ENCODE data around the gene ARHGAP26.
"Not testable (repeated sequence)": the region's sequence is repeated elsewhere in the genome, so short reads cannot be mapped to it uniquely, and the experiment has no call there.

Gene ARHGAP26

DNA sequence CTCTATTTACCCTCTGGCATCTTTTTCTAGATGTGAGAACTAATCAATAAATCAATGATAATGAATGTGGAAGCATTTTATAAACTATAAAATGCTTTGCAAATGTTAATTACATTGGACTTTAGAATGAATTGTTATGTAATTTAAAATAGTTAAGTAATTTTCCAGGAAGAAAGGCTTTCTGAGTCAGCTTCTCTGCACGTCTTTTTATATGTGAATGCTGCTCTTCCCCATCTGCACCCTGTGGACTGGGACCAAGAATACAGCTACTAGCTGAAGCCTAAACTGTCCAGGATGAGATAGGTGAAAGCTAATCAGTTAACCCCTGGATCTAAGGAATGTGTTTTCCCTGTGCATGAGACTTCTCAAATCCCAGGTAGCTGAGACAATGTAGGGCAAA lies 340.4 kb downstream of the ARHGAP26 start:
- no peaks in the 10 kb centered on the region for H3K9me3 Mint-ChIP-seq
- H3K27me3 Mint-ChIP-seq = no peaks in the 10 kb centered on the region
- ATAC-seq (replicated peaks) (no peak), DNase-seq (no peak)
- H3K4me3 Mint-ChIP-seq = no peak overlapping the region
- peaks cover 0 to 3% of the 10 kb centered on the region in 2 donors for H3K36me3 Mint-ChIP-seq
- H3K27ac Mint-ChIP-seq = no peak overlapping the region
- H3K4me1 Mint-ChIP-seq = peaks cover 16 to 36% of the 10 kb centered on the region in 2 donors

DNA sequence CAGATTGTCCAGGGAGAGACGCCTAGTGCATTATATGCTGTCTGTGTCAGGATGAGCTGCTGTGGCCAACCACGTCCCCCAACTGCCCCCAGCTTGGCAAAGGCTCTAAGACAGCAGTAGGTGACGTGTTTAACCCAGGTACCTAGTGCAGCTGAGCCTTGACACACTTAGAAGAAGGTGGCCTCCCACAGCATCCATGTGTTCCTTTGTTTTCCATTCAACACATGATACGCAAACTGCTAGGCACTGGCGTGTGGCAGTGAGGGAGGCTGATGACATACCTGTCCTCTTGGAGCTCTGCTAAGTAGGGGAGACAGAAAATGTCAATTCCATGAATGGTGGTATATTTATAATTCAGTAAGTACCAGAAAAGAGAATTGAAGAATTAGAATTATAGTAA lies 341.6 kb downstream of the ARHGAP26 start:
- peaks cover 16 to 35% of the 10 kb centered on the region in 2 donors for H3K4me1 Mint-ChIP-seq
- H3K27ac Mint-ChIP-seq = peak overlapping the region; percentile 70

DNA sequence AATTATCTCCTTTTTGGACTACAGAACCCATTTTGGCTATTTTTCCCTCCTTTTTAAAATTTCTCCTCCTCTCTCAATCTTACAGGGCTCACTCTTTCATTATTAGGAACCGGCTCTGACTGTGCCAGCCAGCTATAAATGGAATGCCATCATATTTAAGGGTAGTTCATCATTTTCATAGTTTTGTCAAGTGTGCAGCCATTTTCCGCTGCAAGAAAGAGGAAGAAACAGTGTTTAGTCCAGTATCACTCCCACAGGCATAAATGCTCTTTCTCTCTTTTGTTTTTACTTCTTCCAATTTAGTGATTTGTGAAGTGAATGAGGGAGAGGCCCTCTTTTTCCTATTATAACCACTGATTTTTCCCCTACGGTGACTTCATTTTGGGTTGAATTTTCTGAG lies 343.3 kb downstream of the ARHGAP26 start:
- ATAC-seq (replicated peaks) (peak; percentile 53 to 58), DNase-seq (no peak)
- Mint-ChIP-seq H3K27me3 (no peaks in the 10 kb centered on the region), H3K36me3 (peaks cover 0 to 3% of the 10 kb centered on the region in 2 donors), H3K27ac (peak overlapping the region; percentile 72), H3K4me3 (peak overlapping the region; percentile 50 to 53), H3K4me1 (peaks cover 23 to 52% of the 10 kb centered on the region in 2 donors), H3K9me3 (no peaks in the 10 kb centered on the region)

More for the DNA sequence above, 341.6 kb downstream of the ARHGAP26 start:
- Mint-ChIP-seq H3K9me3 (no peaks in the 10 kb centered on the region), H3K4me3 (no peak overlapping the region), H3K36me3 (peaks cover 0 to 3% of the 10 kb centered on the region in 2 donors), H3K27me3 (no peaks in the 10 kb centered on the region)
- DNase-seq (no peak), ATAC-seq (replicated peaks) (no peak)

DNA sequence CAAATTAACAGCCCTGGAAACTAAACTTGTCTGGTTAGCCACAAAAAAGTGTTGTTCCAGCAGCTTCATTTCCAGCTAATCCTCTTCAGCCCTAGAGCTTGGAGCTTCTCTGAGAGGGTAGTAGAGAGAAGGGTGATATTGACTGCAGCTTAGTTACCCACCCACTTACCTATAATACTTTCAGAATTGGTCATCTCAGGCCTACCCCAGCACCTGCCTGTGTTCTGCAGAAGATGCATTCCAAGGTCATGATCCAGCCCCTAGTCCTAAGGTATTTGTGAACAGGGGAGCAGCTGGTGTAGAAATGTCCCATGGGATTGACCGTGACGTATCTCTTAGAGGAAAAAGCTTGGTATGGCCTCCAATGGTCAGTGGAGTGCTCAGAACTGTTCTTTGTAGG lies 344.3 kb downstream of the ARHGAP26 start:
- no peaks in the 10 kb centered on the region for H3K9me3 Mint-ChIP-seq
- H3K4me3 Mint-ChIP-seq = no peak overlapping the region
- peaks cover 0 to 2% of the 10 kb centered on the region in 2 donors for H3K36me3 Mint-ChIP-seq
- DNase-seq (no peak), ATAC-seq (replicated peaks) (peak; percentile 55 to 58)
- peaks cover 30 to 62% of the 10 kb centered on the region in 2 donors for H3K4me1 Mint-ChIP-seq
- H3K27ac Mint-ChIP-seq = peak overlapping the region; percentile 83
- H3K27me3 Mint-ChIP-seq = no peaks in the 10 kb centered on the region

DNA sequence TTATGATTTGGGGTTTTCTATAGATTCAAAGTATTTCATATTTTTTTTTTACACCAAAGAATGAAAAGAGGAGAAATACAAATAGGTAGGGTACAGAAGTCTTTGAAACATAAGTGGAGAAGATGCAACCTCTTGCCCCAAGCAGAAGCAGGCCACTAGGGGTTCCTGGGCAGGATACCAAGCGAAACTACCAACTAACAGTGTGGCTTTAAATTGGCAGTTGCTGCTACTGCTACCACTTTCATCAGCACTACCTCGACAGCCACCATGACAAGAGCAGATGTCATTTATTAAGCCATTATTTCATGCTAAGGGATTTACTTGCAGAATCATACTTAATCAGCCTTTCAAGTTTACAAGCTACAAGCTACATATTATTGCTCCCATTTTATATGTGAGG lies 345.2 kb downstream of the ARHGAP26 start:
- H3K36me3 Mint-ChIP-seq = no peaks in the 10 kb centered on the region
- H3K4me1 Mint-ChIP-seq = peaks cover 32 to 65% of the 10 kb centered on the region in 2 donors
- H3K4me3 Mint-ChIP-seq = no peak overlapping the region
- no peaks in the 10 kb centered on the region for H3K9me3 Mint-ChIP-seq
- no peak overlapping the region for H3K27ac Mint-ChIP-seq
- DNase-seq = no peak
- no peak for ATAC-seq (replicated peaks)
- H3K27me3 Mint-ChIP-seq = no peaks in the 10 kb centered on the region

DNA sequence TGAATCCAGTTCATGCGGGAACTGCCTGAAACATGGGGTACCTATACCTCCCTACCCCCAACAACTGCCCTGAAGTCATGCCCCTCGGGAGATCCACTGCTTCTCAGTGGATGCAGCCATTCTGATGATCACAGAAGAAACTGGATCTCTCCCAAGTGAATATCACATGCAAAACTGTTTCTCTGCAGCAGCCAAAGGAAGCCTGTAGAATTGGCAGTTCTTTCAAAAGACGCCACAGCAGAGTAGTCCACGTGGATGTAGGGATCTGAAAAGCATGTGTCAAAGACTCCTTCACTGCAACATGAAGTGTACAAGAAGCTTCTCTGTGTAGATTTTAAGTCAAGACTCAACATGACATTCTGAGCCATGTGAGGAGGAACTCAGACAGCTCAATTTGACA lies 346.6 kb downstream of the ARHGAP26 start:
- Mint-ChIP-seq H3K4me3 (no peak overlapping the region), H3K27me3 (no peaks in the 10 kb centered on the region), H3K27ac (no peak overlapping the region), H3K4me1 (peaks cover 37 to 65% of the 10 kb centered on the region in 2 donors), H3K9me3 (no peaks in the 10 kb centered on the region), H3K36me3 (peaks cover 0 to 8% of the 10 kb centered on the region in 2 donors)
- no peak for DNase-seq
- ATAC-seq (replicated peaks) = no peak

DNA sequence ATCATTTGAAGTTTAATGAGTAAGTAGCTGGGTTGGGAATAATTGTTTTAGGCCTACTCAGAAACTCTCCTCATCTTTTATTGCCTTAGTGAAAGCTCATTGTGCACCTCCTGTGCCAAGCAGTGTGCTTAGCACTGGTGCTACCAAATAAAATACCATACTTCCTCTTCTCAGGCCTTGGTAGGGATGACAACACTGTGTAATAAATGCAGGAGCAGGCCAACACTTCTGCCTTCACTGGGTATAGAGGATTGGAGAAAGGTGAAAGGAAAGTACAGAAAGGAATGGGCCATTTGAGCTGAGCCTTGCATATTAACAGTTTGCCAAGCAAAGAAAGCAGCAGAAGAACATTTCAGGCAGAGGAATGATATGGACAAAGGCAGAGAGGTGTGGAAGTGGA lies 347.6 kb downstream of the ARHGAP26 start:
- ATAC-seq (replicated peaks) (peak in 1 of 2 donors; percentile 11), DNase-seq (no peak)
- Mint-ChIP-seq H3K36me3 (peaks cover under 1 to 14% of the 10 kb centered on the region in 2 donors), H3K4me1 (peaks cover 37 to 61% of the 10 kb centered on the region in 2 donors), H3K4me3 (no peak overlapping the region), H3K27me3 (no peaks in the 10 kb centered on the region), H3K27ac (peak overlapping the region; percentile 82), H3K9me3 (no peaks in the 10 kb centered on the region)

DNA sequence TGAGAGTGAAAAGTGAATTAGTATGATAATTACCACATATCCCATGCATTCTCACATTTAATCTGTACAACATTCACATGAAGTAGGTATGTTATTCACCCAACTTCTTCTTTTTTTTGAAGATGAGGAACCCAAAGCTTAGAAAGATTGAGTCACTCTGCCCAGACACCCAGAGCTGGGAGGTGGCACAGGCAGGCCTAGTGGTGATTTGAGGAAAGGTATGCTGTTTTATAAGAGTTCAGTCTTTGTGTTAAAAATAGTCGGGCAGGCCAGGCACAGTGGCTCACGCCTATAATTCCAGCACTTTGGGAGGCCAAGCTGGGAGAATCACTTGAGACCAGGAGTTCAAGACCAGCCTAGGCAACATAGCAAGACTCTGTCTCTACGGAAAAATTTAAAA lies 348.0 kb downstream of the ARHGAP26 start:
- Mint-ChIP-seq H3K36me3 (peaks cover 2 to 14% of the 10 kb centered on the region in 2 donors), H3K4me1 (peaks cover 35 to 59% of the 10 kb centered on the region in 2 donors), H3K27ac (peak overlapping the region; percentile 83), H3K27me3 (no peaks in the 10 kb centered on the region), H3K4me3 (peak overlapping the region; percentile 45 to 47), H3K9me3 (no peaks in the 10 kb centered on the region)
- ATAC-seq (replicated peaks) = peak; percentile 73 to 74
- DNase-seq = no peak

DNA sequence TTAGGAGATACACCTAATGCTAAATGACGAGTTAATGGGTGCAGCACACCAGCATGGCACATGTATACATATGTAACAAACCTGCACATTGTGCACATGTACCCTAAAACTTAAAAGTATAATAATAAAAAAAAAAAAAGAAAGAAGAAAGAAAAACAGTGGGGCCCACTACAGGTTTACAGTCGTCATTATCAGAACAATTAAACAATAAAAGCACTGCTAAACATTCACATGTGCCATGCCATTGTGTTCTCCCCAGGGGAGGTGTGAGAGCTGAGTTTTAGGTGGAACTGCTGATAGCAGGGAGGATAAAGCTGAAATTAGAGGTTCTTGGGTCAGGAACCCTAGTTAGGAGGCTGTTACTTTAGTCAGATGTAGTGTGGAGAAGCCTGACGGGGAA lies 348.6 kb downstream of the ARHGAP26 start:
- peak overlapping the region in 1 of 2 donors; percentile 30 for H3K4me3 Mint-ChIP-seq
- H3K4me1 Mint-ChIP-seq = peaks cover 29 to 53% of the 10 kb centered on the region in 2 donors
- H3K27ac Mint-ChIP-seq = peak overlapping the region; percentile 32
- not testable (repeated sequence) for ATAC-seq (replicated peaks); H3K27me3 Mint-ChIP-seq; H3K9me3 Mint-ChIP-seq; DNase-seq
- peaks cover 2 to 14% of the 10 kb centered on the region in 2 donors for H3K36me3 Mint-ChIP-seq

DNA sequence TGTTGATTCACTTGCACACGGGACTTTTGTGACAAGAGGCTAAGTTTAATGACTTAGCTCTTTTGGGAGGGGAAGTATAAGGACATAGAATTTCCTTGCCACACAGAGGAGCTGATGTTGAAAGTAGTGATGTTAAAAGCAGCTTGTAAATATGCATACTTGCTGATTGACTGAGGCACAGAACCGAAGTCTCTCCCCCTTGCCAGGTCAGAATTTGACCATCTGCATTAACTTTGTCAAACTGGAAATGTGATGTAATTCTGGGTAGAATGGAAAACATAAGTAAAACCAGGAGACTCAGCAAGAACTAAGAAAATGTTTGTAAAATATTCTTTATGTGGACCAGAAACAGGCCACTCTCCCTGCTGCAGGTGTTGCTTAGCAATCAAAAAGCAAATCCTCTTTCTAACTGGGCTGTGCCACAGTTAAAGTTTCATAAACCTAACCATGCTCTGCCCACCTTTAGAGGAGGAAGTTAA lies 349.2 kb downstream of the ARHGAP26 start:
- no peak overlapping the region for H3K4me3 Mint-ChIP-seq
- peaks cover 2 to 14% of the 10 kb centered on the region in 2 donors for H3K36me3 Mint-ChIP-seq
- H3K27me3 Mint-ChIP-seq = no peaks in the 10 kb centered on the region
- no peaks in the 10 kb centered on the region for H3K9me3 Mint-ChIP-seq
- DNase-seq = no peak
- peak; percentile 66 to 69 for ATAC-seq (replicated peaks)
- peaks cover 26 to 49% of the 10 kb centered on the region in 2 donors for H3K4me1 Mint-ChIP-seq
- peak overlapping the region; percentile 32 for H3K27ac Mint-ChIP-seq

DNA sequence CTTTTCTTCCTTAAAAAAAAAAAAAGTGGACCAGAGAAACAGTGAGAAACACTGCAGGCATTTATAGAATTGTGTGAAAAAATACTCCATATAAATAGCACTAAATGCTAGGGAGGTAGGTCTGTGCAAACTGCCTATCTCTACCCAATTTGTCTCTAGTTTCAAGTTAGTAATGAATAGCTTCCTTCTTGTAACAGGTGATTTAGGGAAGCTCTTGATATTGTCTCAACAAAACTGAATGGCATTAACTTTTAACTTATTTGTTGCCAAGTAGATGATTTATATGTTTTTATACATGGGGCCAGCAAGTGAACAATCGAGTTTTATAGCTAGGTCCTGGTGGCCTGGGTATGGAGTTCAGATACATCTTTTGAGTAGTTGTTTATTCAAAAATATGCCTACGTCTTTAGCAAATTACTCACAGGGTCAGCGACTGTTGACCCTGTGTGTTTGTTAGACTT lies 349.7 kb downstream of the ARHGAP26 start:
- peaks cover 2 to 14% of the 10 kb centered on the region in 2 donors for H3K36me3 Mint-ChIP-seq
- H3K27me3 Mint-ChIP-seq = no peaks in the 10 kb centered on the region
- H3K4me3 Mint-ChIP-seq = no peak overlapping the region
- no peak overlapping the region for H3K27ac Mint-ChIP-seq
- H3K4me1 Mint-ChIP-seq = peaks cover 24 to 49% of the 10 kb centered on the region in 2 donors
- ATAC-seq (replicated peaks) = no peak
- no peak for DNase-seq
- H3K9me3 Mint-ChIP-seq = no peaks in the 10 kb centered on the region

DNA sequence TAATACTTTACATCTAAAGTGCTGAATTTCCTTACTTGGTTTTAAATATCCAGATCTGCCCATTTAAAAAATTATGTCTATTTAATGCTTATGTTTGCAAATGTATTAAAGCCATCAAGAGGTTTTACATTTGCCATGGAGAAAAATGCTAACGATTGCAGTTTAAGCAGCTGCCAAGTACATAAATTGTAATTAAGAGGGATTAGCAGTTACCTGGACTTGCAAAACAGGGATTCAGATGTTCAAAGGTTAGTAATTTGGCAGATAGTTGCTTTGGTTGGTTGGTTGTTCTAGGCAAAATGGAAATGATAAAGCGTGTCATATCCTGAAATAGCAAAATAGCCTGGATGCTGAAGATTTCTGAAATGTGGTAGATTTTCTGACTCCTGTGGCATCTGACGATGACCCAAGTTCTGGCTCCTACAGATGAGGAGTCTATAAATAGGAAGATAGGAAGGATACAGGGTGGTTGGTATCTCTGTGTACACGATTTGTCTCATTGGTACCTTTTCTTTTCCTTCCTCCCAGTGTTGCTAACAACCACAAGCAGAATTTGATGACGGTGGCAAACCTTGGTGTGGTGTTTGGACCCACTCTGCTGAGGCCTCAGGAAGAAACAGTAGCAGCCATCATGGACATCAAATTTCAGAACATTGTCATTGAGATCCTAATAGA lies 350.4 kb downstream of the ARHGAP26 start:
- DNase-seq (no peak), ATAC-seq (replicated peaks) (no peak)
- Mint-ChIP-seq H3K4me3 (no peak overlapping the region), H3K27me3 (no peaks in the 10 kb centered on the region), H3K27ac (no peak overlapping the region), H3K36me3 (peaks cover 2 to 14% of the 10 kb centered on the region in 2 donors), H3K9me3 (no peaks in the 10 kb centered on the region), H3K4me1 (peaks cover 28 to 53% of the 10 kb centered on the region in 2 donors)

DNA sequence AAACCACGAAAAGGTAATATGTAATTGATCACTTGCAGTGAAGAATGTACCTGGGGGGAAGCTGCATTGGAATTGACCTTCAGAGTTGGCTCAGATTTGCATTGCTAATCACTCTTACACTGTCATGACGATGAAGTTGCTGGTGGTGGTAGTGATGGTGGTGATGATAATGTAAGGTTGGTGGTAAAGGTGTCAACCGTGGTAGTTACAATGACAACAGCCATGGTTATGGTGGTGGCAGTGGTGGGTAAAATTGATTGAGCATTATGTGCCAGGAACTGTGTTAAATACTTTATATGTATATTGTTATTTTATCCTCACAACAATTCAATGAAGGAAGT lies 350.9 kb downstream of the ARHGAP26 start:
- Mint-ChIP-seq H3K9me3 (no peaks in the 10 kb centered on the region), H3K27me3 (no peaks in the 10 kb centered on the region), H3K27ac (no peak overlapping the region), H3K4me3 (no peak overlapping the region), H3K4me1 (peaks cover 28 to 53% of the 10 kb centered on the region in 2 donors), H3K36me3 (peaks cover 2 to 14% of the 10 kb centered on the region in 2 donors)
- no peak for ATAC-seq (replicated peaks)
- DNase-seq = no peak

DNA sequence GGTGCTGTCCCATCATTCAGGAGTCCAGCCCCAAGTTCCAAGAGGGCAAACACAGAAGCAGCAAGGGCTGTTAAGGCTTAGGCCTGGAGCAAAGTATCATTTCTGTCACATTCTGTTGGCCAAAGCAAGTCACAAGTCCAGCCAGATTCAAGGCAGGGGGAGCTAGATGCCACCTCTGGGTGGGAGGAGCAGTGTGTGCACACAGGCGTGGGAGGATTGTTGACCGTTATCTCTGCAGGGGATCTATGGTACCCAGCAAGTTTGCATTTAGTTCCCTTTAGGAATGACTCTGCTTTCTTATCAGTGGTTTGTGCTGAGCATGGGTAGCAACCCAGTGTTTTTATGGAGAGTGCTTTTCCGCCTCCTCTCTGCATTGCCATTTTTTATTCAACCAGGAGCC lies 354.4 kb downstream of the ARHGAP26 start:
- Mint-ChIP-seq H3K4me1 (peaks cover 14 to 22% of the 10 kb centered on the region in 2 donors), H3K27me3 (no peaks in the 10 kb centered on the region), H3K4me3 (no peak overlapping the region), H3K27ac (no peak overlapping the region), H3K36me3 (peaks cover 2 to 17% of the 10 kb centered on the region in 2 donors), H3K9me3 (no peaks in the 10 kb centered on the region)
- no peak for DNase-seq
- ATAC-seq (replicated peaks) = peak; percentile 42 to 61

All from stimulated activated naive B cell treated with anti-CD40 and anti-IgM and Interleukin-4, amounts not matched to agents 10 μg/mL and 1 μg/mL and 100 μg/mL, for 72 hours (primary cell).